Measurements from ENCODE around the gene KCNG2. TPM values are rescaled to one million over a fixed set of nuclear protein-coding genes. Genes with fewer than 3 reads are reported as not detected.

Gene KCNG2
- total RNA-seq, 4 donors from 2014 or later, result 0.60 to 0.84 (median 0.78) TPM; not detected in 1

- WGBS, 2 donors, result 80 to 88% methylated on average over 20 of the region's 20 CpGs
- Histone ChIP-seq H3K4me1 (peaks cover 0 to 23% (median 0%) of the 10 kb centered on the region in 4 donors), H3K36me3 (peaks cover 0 to 90% (median 0%) of the 10 kb centered on the region in 3 donors), H3K4me3 (no peak overlapping the region), H3K9me3 (no peaks in the 10 kb centered on the region), H3K27me3 (no peaks in the 10 kb centered on the region), H3K27ac (no peak overlapping the region)
- DNase-seq (ENCODE audit: low spot score in 2 of 2), result no peak
- TF ChIP-seq, protein P1, sequence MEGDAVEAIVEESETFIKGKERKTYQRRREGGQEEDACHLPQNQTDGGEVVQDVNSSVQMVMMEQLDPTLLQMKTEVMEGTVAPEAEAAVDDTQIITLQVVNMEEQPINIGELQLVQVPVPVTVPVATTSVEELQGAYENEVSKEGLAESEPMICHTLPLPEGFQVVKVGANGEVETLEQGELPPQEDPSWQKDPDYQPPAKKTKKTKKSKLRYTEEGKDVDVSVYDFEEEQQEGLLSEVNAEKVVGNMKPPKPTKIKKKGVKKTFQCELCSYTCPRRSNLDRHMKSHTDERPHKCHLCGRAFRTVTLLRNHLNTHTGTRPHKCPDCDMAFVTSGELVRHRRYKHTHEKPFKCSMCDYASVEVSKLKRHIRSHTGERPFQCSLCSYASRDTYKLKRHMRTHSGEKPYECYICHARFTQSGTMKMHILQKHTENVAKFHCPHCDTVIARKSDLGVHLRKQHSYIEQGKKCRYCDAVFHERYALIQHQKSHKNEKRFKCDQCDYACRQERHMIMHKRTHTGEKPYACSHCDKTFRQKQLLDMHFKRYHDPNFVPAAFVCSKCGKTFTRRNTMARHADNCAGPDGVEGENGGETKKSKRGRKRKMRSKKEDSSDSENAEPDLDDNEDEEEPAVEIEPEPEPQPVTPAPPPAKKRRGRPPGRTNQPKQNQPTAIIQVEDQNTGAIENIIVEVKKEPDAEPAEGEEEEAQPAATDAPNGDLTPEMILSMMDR (IDR thresholded peaks at IDR 0.05), result no peak
- no peak for TF ChIP-seq POLR2A (IDR thresholded peaks at IDR 0.05)
- no peak for TF ChIP-seq EP300 (IDR thresholded peaks at IDR 0.05)
Observed at GRCh38 chr18:79912409-79912991, 114.8 kb downstream of the KCNG2 start.

DNA sequence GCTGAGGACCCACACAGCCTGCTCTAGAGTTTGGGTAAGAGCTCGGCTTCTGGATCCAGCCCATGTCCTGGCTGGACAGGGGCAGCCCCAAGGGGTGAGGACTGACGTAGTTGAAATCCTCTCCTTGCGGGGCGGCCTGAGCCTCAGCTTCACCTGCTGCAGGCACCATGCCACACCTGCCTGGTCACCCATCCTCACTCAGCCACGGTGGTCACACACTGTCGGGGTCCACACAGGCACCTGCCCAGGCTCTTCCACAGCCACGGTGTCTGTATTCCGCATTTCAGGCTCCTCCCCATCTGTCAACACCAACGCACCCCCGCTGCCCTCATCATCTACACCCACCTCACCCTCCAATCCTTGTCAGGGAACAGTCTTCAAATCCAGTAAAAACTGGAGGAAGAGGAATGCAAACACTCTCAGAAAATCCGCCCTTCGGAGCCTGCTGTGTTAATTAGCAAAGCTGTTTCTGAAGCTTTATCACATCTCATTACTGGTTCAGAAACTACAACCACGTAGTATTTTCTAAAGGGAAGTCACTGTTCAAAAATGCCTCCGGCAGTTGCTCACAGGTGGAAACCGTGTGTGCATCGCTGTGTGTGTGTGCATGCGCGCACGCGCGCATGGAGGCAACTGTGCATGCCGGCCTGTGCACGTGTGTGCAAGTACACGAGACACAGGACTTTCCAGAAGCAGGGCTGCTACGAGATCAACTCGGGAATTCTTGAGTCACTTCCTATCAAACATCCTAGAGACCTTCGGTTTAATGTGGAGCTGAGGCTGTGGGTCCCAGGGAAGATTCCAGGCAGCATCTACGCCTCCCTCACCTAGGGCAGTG, 115.5 kb downstream of the KCNG2 start:
- peaks cover 0 to 23% (median 0%) of the 10 kb centered on the region in 4 donors for H3K4me1 ChIP-seq
- H3K9me3 ChIP-seq, result no peaks in the 10 kb centered on the region
- WGBS, 2 donors, result 89% methylated on average over 25 to 28 of the region's 28 CpGs
- H3K36me3 ChIP-seq, result peaks cover 0 to 92% (median 0%) of the 10 kb centered on the region in 3 donors
- H3K27me3 ChIP-seq, result no peaks in the 10 kb centered on the region
- DNase-seq (ENCODE audit: low spot score in 2 of 2), result no peak
- H3K4me3 ChIP-seq, result no peak overlapping the region
- H3K27ac ChIP-seq, result no peak overlapping the region
- TF ChIP-seq, protein P1 (IDR thresholded peaks at IDR 0.05), result no peak
- TF ChIP-seq EP300 (IDR thresholded peaks at IDR 0.05) (no peak), POLR2A (IDR thresholded peaks at IDR 0.05) (no peak)

- Histone ChIP-seq H3K36me3 (peaks cover 0 to 88% (median 0%) of the 10 kb centered on the region in 3 donors), H3K27ac (no peak overlapping the region), H3K4me1 (peaks cover 0 to 23% (median 0%) of the 10 kb centered on the region in 4 donors), H3K4me3 (no peak overlapping the region), H3K27me3 (no peaks in the 10 kb centered on the region), H3K9me3 (no peaks in the 10 kb centered on the region)
- no peak for DNase-seq (ENCODE audit: low spot score in 2 of 2)
- TF ChIP-seq, protein P1 (IDR thresholded peaks at IDR 0.05), result no peak
- TF ChIP-seq EP300 (IDR thresholded peaks at IDR 0.05) (no peak), POLR2A (IDR thresholded peaks at IDR 0.05) (no peak)
- 84 to 88% methylated on average over 20 of the region's 20 CpGs for WGBS, 2 donors
Observed at GRCh38 chr18:79914614-79915160, 116.9 kb downstream of the KCNG2 start.

- H3K27ac ChIP-seq, result no peak overlapping the region
- peaks cover 0 to 82% (median 0%) of the 10 kb centered on the region in 3 donors for H3K36me3 ChIP-seq
- DNase-seq (ENCODE audit: low spot score in 2 of 2), result no peak
- H3K9me3 ChIP-seq, result no peaks in the 10 kb centered on the region
- H3K27me3 ChIP-seq, result no peaks in the 10 kb centered on the region
- no peak for TF ChIP-seq POLR2A (IDR thresholded peaks at IDR 0.05)
- TF ChIP-seq EP300 (IDR thresholded peaks at IDR 0.05), result no peak
- TF ChIP-seq, protein P1 (IDR thresholded peaks at IDR 0.05), result no peak
- peaks cover 0 to 23% (median 0%) of the 10 kb centered on the region in 4 donors for H3K4me1 ChIP-seq
- WGBS, 2 donors, result 90 to 91% methylated on average over 43 of the region's 50 CpGs
- H3K4me3 ChIP-seq, result no peak overlapping the region
Observed at GRCh38 chr18:79915161-79916127, 117.7 kb downstream of the KCNG2 start.

Measured in tibial nerve (tissue), 4 donors.